ENCODE data around the gene PRKACG. TPM values are rescaled to one million over a fixed set of nuclear protein-coding genes. Genes with fewer than 3 reads are reported as not detected.

The PRKACG gene
- total RNA-seq, 6 experiments from 2014 or later = not detected

DNA sequence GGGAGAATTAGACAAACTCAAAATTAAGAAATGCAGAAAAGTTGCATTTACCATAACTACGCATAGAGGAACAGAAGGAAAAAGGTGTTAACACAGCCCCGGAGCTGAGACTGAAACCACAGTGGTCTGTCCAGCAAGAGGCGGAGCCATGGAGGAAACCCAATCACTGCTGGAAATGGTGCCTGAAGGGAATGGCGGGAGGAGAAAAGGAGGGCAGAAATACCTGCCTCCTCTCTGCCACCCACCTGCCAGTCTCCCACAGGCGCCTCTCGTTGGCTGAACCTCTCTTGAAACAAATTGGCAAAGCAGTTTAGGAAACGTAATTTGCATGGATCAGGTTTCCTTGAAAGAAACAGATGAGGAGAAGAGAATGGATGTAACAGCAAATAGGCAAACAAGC is 9.7 kb upstream of the PRKACG start:
- DNase-seq = no peak
- H3K36me3 Mint-ChIP-seq (ENCODE audit: low read depth) = no peaks in the 10 kb centered on the region
- peaks cover 23% of the 10 kb centered on the region for H3K27me3 Mint-ChIP-seq (ENCODE audit: insufficient read depth)
- no peaks in the 10 kb centered on the region; the same call in 1 of the 2 replicates for H3K4me1 Mint-ChIP-seq (ENCODE audit: low read depth)
- TF ChIP-seq, protein P1, sequence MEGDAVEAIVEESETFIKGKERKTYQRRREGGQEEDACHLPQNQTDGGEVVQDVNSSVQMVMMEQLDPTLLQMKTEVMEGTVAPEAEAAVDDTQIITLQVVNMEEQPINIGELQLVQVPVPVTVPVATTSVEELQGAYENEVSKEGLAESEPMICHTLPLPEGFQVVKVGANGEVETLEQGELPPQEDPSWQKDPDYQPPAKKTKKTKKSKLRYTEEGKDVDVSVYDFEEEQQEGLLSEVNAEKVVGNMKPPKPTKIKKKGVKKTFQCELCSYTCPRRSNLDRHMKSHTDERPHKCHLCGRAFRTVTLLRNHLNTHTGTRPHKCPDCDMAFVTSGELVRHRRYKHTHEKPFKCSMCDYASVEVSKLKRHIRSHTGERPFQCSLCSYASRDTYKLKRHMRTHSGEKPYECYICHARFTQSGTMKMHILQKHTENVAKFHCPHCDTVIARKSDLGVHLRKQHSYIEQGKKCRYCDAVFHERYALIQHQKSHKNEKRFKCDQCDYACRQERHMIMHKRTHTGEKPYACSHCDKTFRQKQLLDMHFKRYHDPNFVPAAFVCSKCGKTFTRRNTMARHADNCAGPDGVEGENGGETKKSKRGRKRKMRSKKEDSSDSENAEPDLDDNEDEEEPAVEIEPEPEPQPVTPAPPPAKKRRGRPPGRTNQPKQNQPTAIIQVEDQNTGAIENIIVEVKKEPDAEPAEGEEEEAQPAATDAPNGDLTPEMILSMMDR (IDR thresholded peaks at IDR 0.05) = no peak
- H3K4me3 Mint-ChIP-seq = no peak overlapping the region
- no peaks in the 10 kb centered on the region for H3K9me3 Mint-ChIP-seq
- no peak overlapping the region for H3K27ac Mint-ChIP-seq

DNA sequence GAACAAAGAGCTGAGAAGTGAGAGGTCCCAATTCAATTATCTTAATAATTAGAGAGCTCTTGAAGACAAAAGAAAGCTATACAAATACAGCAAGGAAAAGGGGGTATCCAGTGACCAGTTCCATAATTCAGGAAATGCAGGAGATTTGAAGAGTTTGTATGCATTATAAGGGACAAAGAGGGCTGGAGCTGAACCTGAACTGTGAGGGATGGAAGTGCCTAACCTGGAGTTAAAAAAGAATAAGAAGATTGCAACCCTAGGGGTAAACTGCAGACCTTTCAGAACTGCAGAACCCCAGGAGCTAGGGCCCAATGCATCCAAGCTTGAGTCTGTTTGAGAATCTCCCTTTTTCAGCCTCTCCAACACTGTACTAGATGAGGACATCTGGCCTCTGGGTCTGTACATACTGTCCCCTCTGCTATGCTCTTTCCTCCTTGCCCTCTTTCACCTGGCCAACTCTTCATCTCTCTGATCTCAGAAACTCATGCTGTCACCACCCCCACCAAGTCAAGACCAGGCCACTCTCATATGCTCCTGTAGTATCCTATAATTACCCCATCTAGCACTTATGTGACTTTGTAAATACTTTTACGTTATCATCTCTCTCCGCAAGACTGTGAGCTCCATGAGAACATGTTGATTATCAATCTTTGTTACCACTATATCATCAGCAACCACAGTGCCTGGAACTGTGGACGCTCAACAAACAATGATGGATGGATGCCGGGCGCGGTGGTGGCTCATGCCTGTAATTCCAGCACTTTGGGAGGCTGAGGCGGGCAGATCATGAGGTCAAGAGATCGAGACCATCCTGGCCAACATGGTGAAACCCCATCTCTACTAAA is 6.6 kb upstream of the PRKACG start:
- no peak overlapping the region for H3K27ac Mint-ChIP-seq
- no peaks in the 10 kb centered on the region for H3K36me3 Mint-ChIP-seq (ENCODE audit: low read depth)
- H3K4me3 Mint-ChIP-seq = no peak overlapping the region
- no peaks in the 10 kb centered on the region for H3K9me3 Mint-ChIP-seq
- peaks cover 20% of the 10 kb centered on the region for H3K27me3 Mint-ChIP-seq (ENCODE audit: insufficient read depth)
- H3K4me1 Mint-ChIP-seq (ENCODE audit: low read depth) = no peaks in the 10 kb centered on the region; the same call in 1 of the 2 replicates
- DNase-seq = no peak
- TF ChIP-seq, protein P1 (IDR thresholded peaks at IDR 0.05) = no peak

GRCh38 chr9:69019808-69020207 is 5.9 kb upstream of the PRKACG start:
- no peak for DNase-seq
- peaks cover 20% of the 10 kb centered on the region for H3K27me3 Mint-ChIP-seq (ENCODE audit: insufficient read depth)
- H3K4me3 Mint-ChIP-seq = no peak overlapping the region
- no peak overlapping the region for H3K27ac Mint-ChIP-seq
- TF ChIP-seq, protein P1 (IDR thresholded peaks at IDR 0.05) = no peak
- no peaks in the 10 kb centered on the region for H3K9me3 Mint-ChIP-seq
- H3K36me3 Mint-ChIP-seq (ENCODE audit: low read depth) = no peaks in the 10 kb centered on the region
- no peaks in the 10 kb centered on the region; the same call in 1 of the 2 replicates for H3K4me1 Mint-ChIP-seq (ENCODE audit: low read depth)

DNA sequence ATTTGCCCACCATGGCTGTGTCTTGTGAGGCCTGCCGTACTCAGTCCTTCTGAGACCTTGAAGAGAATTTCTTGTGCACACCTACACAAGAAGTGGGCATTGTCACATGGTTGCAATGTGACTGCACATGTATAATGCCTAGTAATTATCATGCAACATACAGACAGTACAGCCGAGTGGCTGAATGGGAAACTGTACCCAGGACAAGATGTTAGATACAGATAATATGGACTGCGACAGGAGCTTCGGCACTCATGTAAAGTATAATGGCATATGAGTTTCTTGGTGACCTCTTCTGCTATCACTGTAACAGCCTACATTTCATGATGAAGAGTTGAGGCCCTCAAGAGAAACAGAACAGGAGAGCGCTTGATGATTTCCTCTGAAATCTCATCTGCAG is 4.8 kb upstream of the PRKACG start:
- no peaks in the 10 kb centered on the region for H3K36me3 Mint-ChIP-seq (ENCODE audit: low read depth)
- H3K27ac Mint-ChIP-seq = no peak overlapping the region
- H3K9me3 Mint-ChIP-seq = no peaks in the 10 kb centered on the region
- H3K4me3 Mint-ChIP-seq = no peak overlapping the region
- no peaks in the 10 kb centered on the region; the same call in 1 of the 2 replicates for H3K4me1 Mint-ChIP-seq (ENCODE audit: low read depth)
- DNase-seq = no peak
- H3K27me3 Mint-ChIP-seq (ENCODE audit: insufficient read depth) = peaks cover 21% of the 10 kb centered on the region
- TF ChIP-seq, protein P1 (IDR thresholded peaks at IDR 0.05) = no peak

DNA sequence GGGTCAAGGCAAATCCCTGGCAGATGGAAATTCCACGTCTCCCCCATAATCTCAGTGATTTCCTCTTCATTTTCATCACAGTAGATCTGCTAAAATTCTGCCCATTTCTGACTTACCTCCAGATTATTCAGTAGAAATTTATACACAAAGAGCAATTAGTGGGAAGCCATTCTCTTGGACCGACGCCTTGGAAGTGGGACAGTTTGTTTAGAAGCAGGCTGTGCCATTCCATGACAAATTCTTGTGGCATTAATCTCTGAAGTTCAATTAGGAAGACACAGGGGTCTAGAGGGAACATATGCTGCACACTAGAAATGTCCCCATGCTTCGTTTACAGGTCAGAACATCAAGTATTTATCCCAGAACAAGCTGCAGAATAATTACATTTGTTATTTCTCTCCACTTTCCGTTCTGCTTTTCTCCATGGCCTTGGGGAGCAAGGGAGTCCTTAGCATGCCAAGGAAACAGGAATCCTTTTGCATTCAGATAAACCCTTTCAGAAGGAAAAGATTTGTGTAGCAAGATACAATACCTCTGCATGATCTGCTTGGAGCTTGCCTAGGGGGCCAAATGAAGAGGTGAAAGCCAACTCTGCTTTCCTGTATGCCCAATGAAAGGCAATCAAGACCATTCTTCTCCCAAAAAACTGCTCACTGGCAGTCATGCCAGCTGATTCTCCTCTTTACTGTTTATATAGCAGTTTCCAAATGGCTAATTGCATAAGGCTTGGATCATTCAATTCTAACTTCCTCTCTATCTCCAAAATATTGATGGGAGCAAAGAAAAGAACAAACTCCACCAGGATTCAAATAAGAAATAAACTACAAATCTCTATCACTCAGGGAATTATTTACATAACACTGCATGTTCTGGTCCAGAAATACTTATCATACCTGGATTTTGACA is 2.5 kb upstream of the PRKACG start:
- no peak overlapping the region for H3K27ac Mint-ChIP-seq
- TF ChIP-seq, protein P1 (IDR thresholded peaks at IDR 0.05) = no peak
- peaks cover 16% of the 10 kb centered on the region for H3K27me3 Mint-ChIP-seq (ENCODE audit: insufficient read depth)
- H3K4me1 Mint-ChIP-seq (ENCODE audit: low read depth) = no peaks in the 10 kb centered on the region
- H3K4me3 Mint-ChIP-seq = no peak overlapping the region
- no peaks in the 10 kb centered on the region for H3K36me3 Mint-ChIP-seq (ENCODE audit: low read depth)
- H3K9me3 Mint-ChIP-seq = no peaks in the 10 kb centered on the region
- no peak for DNase-seq

All from HFFc6 (cell line).